ENCODE measurements around the gene RSF1. TPM values are rescaled to one million over a fixed set of nuclear protein-coding genes. Genes with fewer than 3 reads are reported as not detected.

Gene RSF1
- total RNA-seq, 4 donors from 2014 or later, result 26.5 to 121 (median 82.3) TPM

- Histone ChIP-seq H3K27ac (no peak overlapping the region), H3K4me3 (no peak overlapping the region), H3K27me3 (no peaks in the 10 kb centered on the region), H3K9me3 (no peaks in the 10 kb centered on the region), H3K36me3 (no peaks in the 10 kb centered on the region), H3K4me1 (no peaks in the 10 kb centered on the region)
- TF ChIP-seq POLR2A (IDR thresholded peaks at IDR 0.05), result no peak
- TF ChIP-seq CTCF (IDR thresholded peaks at IDR 0.05), result no peak
- intact Hi-C loops (cut with DNase I; ENCODE audit: low total_unique reads), result no loop called here
- no peak for DNase-seq
Observed at GRCh38 chr11:77801477-77801876, 19.0 kb downstream of the RSF1 start.

- TF ChIP-seq CTCF (IDR thresholded peaks at IDR 0.05) (no peak), POLR2A (IDR thresholded peaks at IDR 0.05) (no peak)
- no peaks in the 10 kb centered on the region for H3K27me3 ChIP-seq
- no peaks in the 10 kb centered on the region for H3K9me3 ChIP-seq
- H3K36me3 ChIP-seq, result no peaks in the 10 kb centered on the region
- H3K27ac ChIP-seq, result no peak overlapping the region
- no peak for DNase-seq
- no peak overlapping the region for H3K4me3 ChIP-seq
- intact Hi-C loops (cut with DNase I; ENCODE audit: low total_unique reads), result no loop called here
- no peaks in the 10 kb centered on the region for H3K4me1 ChIP-seq
Observed at GRCh38 chr11:77800449-77800848, 20.1 kb downstream of the RSF1 start.

GRCh38 chr11:77799338-77799737 lies 21.2 kb downstream of the RSF1 start:
- Histone ChIP-seq H3K36me3 (no peaks in the 10 kb centered on the region), H3K4me3 (no peak overlapping the region), H3K27me3 (no peaks in the 10 kb centered on the region), H3K9me3 (no peaks in the 10 kb centered on the region), H3K27ac (no peak overlapping the region), H3K4me1 (no peaks in the 10 kb centered on the region)
- intact Hi-C loops (cut with DNase I; ENCODE audit: low total_unique reads), result no loop called here
- TF ChIP-seq POLR2A (IDR thresholded peaks at IDR 0.05) (no peak), CTCF (IDR thresholded peaks at IDR 0.05) (no peak)
- DNase-seq, result no peak

- intact Hi-C loops (cut with DNase I; ENCODE audit: low total_unique reads), result no loop called here
- no peaks in the 10 kb centered on the region for H3K36me3 ChIP-seq
- no peaks in the 10 kb centered on the region for H3K27me3 ChIP-seq
- H3K4me3 ChIP-seq, result no peak overlapping the region
- H3K4me1 ChIP-seq, result no peaks in the 10 kb centered on the region
- no peak for TF ChIP-seq POLR2A (IDR thresholded peaks at IDR 0.05)
- no peak for TF ChIP-seq CTCF (IDR thresholded peaks at IDR 0.05)
- H3K9me3 ChIP-seq, result no peaks in the 10 kb centered on the region
- no peak for DNase-seq
- no peak overlapping the region for H3K27ac ChIP-seq
Observed at GRCh38 chr11:77793972-77794371, 26.6 kb downstream of the RSF1 start.

- Histone ChIP-seq H3K27me3 (no peaks in the 10 kb centered on the region), H3K9me3 (no peaks in the 10 kb centered on the region), H3K36me3 (peaks cover 0 to 2% of the 10 kb centered on the region in 2 donors), H3K4me3 (no peak overlapping the region), H3K4me1 (no peaks in the 10 kb centered on the region), H3K27ac (no peak overlapping the region)
- intact Hi-C loops (cut with DNase I; ENCODE audit: low total_unique reads), result no loop called here
- TF ChIP-seq POLR2A (IDR thresholded peaks at IDR 0.05) (no peak), CTCF (IDR thresholded peaks at IDR 0.05) (no peak)
- no peak for DNase-seq
Observed at GRCh38 chr11:77791301-77791700, 29.2 kb downstream of the RSF1 start.

Measured in uterus (tissue), 4 donors.